ENCODE data around the gene UNK. TPM values are rescaled to one million over a fixed set of nuclear protein-coding genes. Genes with fewer than 3 reads are reported as not detected.

UNK gene
- total and polyA plus RNA-seq, 2 donors (not counting 1 experiment from before 2014, with no cell fraction given), result 35.5 to 70.3 TPM

DNA sequence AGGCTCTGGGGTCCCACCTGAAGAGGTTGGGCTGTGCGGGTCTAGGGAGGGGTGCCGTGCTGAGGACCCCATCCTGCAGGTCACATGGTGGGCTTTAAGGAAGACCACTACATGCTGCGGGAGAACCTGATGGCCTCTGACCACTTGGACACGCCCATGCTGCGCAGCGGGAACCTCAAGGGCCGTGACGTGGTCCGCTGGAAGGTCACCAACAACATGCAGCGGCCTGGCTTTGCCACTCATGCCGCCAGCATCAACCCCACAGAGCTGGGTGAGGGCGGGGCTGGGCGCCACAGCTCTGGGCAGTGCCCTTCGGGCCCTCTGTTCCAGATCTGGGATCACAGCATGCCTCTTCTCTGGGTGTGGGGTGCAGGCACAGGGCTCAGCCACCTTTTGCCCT lies 44.8 kb upstream of the UNK start:
- Mint-ChIP-seq H3K4me1 (peaks cover under 1% of the 10 kb centered on the region), H3K9me3 (ENCODE audit: insufficient read depth) (no peaks in the 10 kb centered on the region), H3K27ac (no peak overlapping the region), H3K4me3 (no peak overlapping the region), H3K27me3 (no peaks in the 10 kb centered on the region)
- ChIA-PET POLR2A (no interaction called here), CTCF (no interaction called here)
- Histone ChIP-seq H3K36me3 (replicated peaks in 1 of 2; ENCODE audit: control extremely low read depth in 1 of 2, control insufficient read depth in 1 of 2, extremely low read depth in 1 of 2, insufficient read depth in 2 of 2, low read length in 1 of 2) (no peaks in the 10 kb centered on the region), H3K4me3 (ENCODE audit: control extremely low read depth in 1 of 5, extremely low read depth in 1 of 5, insufficient read depth in 1 of 5, low read depth in 2 of 5, low read length in 4 of 5) (no peak overlapping the region), H3K27me3 (replicated peaks in 1 of 4; ENCODE audit: control extremely low read depth in 1 of 4, control insufficient read depth in 3 of 4, insufficient read depth in 4 of 4, low read length in 3 of 4) (peaks cover 0 to 4% (median 0%) of the 10 kb centered on the region in 4 experiments), H2AFZ (ENCODE audit: insufficient read depth, low read depth, low read length, poor library complexity, severe bottlenecking) (no peak overlapping the region), H3K27ac (ENCODE audit: low read length in 2 of 2) (no peak overlapping the region), H3K9ac (ENCODE audit: low read length) (no peak overlapping the region), H3K79me2 (ENCODE audit: control insufficient read depth, insufficient read depth, low read length) (no peaks in the 10 kb centered on the region), H4K20me1 (ENCODE audit: control insufficient read depth, insufficient read depth, low read length, poor library complexity, severe bottlenecking) (no peaks in the 10 kb centered on the region), H3K9me3 (ENCODE audit: control extremely low read depth in 1 of 3, control insufficient read depth in 2 of 3, insufficient read depth in 1 of 3, low read length in 2 of 3) (no peaks in the 10 kb centered on the region), H3K4me1 (ENCODE audit: control insufficient read depth in 2 of 2, insufficient read depth in 2 of 2, low read length in 2 of 2) (peaks cover 0 to 7% of the 10 kb centered on the region in 2 donors), H3K4me2 (replicated peaks; ENCODE audit: low read depth, low read length, poor library complexity, severe bottlenecking) (no peak overlapping the region)
- no peak for TF ChIP-seq EZH2 (IDR thresholded peaks at IDR 0.05; ENCODE audit: borderline replicate concordance, insufficient read depth, low read depth, low read length, poor library complexity, severe bottlenecking)
- TF ChIP-seq, protein P1, sequence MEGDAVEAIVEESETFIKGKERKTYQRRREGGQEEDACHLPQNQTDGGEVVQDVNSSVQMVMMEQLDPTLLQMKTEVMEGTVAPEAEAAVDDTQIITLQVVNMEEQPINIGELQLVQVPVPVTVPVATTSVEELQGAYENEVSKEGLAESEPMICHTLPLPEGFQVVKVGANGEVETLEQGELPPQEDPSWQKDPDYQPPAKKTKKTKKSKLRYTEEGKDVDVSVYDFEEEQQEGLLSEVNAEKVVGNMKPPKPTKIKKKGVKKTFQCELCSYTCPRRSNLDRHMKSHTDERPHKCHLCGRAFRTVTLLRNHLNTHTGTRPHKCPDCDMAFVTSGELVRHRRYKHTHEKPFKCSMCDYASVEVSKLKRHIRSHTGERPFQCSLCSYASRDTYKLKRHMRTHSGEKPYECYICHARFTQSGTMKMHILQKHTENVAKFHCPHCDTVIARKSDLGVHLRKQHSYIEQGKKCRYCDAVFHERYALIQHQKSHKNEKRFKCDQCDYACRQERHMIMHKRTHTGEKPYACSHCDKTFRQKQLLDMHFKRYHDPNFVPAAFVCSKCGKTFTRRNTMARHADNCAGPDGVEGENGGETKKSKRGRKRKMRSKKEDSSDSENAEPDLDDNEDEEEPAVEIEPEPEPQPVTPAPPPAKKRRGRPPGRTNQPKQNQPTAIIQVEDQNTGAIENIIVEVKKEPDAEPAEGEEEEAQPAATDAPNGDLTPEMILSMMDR (IDR thresholded peaks at IDR 0.05), result no peak
- WGBS (ENCODE audit: insufficient coverage), result 92% methylated on average over 14 of the region's 14 CpGs
- ATAC-seq (ENCODE audit: low read depth) (no peak), DNase-seq (no peak)
- intact Hi-C loops (cut with micrococcal nuclease), result no loop called here

DNA sequence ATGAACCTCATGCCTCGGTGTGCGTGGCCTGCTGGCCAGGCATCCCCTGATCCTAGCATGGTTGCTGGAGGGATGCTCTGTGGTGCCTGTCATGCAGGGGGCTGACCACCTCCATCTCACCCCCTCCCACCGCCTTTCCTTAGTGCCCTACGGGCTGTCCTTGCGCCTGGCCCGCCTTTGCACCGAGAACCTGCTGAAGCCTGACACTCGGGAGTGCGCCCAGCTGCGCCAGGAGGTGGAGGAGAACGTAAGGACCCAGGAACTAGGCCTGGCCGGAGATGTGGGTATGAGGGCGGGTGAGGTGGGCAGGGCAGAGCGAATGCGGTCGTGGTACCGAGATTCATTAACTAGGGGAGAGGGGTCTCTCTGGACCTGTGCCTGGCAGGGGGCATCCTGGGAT lies 44.4 kb upstream of the UNK start:
- H3K4me2 ChIP-seq (replicated peaks; ENCODE audit: low read depth, low read length, poor library complexity, severe bottlenecking), result no peak overlapping the region
- H4K20me1 ChIP-seq (ENCODE audit: control insufficient read depth, insufficient read depth, low read length, poor library complexity, severe bottlenecking), result no peaks in the 10 kb centered on the region
- DNase-seq, result no peak
- ChIA-PET CTCF (no interaction called here), POLR2A (no interaction called here)
- H3K27ac ChIP-seq (ENCODE audit: low read length in 2 of 2), result no peak overlapping the region
- Mint-ChIP-seq H3K27me3 (no peaks in the 10 kb centered on the region), H3K9me3 (ENCODE audit: insufficient read depth) (no peaks in the 10 kb centered on the region), H3K4me3 (no peak overlapping the region), H3K4me1 (no peaks in the 10 kb centered on the region), H3K27ac (no peak overlapping the region)
- H3K9me3 ChIP-seq (ENCODE audit: control extremely low read depth in 1 of 3, control insufficient read depth in 2 of 3, insufficient read depth in 1 of 3, low read length in 2 of 3), result no peaks in the 10 kb centered on the region
- TF ChIP-seq, protein P1 (IDR thresholded peaks at IDR 0.05), result no peak
- TF ChIP-seq EZH2 (IDR thresholded peaks at IDR 0.05; ENCODE audit: borderline replicate concordance, insufficient read depth, low read depth, low read length, poor library complexity, severe bottlenecking), result no peak
- peaks cover 0 to 4% (median 0%) of the 10 kb centered on the region in 4 experiments for H3K27me3 ChIP-seq (replicated peaks in 1 of 4; ENCODE audit: control extremely low read depth in 1 of 4, control insufficient read depth in 3 of 4, insufficient read depth in 4 of 4, low read length in 3 of 4)
- WGBS (ENCODE audit: insufficient coverage), result 93% methylated on average over 11 of the region's 17 CpGs
- H3K79me2 ChIP-seq (ENCODE audit: control insufficient read depth, insufficient read depth, low read length), result no peaks in the 10 kb centered on the region
- peaks cover 0 to 5% of the 10 kb centered on the region in 2 donors for H3K4me1 ChIP-seq (ENCODE audit: control insufficient read depth in 2 of 2, insufficient read depth in 2 of 2, low read length in 2 of 2)
- intact Hi-C loops (cut with micrococcal nuclease), result no loop called here
- no peak overlapping the region for H3K9ac ChIP-seq (ENCODE audit: low read length)
- ATAC-seq (ENCODE audit: low read depth), result no peak
- no peak overlapping the region for H3K4me3 ChIP-seq (ENCODE audit: control extremely low read depth in 1 of 5, extremely low read depth in 1 of 5, insufficient read depth in 1 of 5, low read depth in 2 of 5, low read length in 4 of 5)
- H3K36me3 ChIP-seq (replicated peaks in 1 of 2; ENCODE audit: control extremely low read depth in 1 of 2, control insufficient read depth in 1 of 2, extremely low read depth in 1 of 2, insufficient read depth in 2 of 2, low read length in 1 of 2), result no peaks in the 10 kb centered on the region
- H2AFZ ChIP-seq (ENCODE audit: insufficient read depth, low read depth, low read length, poor library complexity, severe bottlenecking), result no peak overlapping the region

All from B cell (primary cell).